GM12878 (cell line): ENCODE measurements around the gene FDX1. TPM values are rescaled to one million over a fixed set of nuclear protein-coding genes. Genes with fewer than 3 reads are reported as not detected.

ENCODE experiments used
- ATAC-seq: fragments of 200-7000 bp; cut with Tn5 transposase; 3 replicates; pipeline ENCODE4 v1.9.1; 2020; ENCODE audit warnings: mild to moderate bottlenecking, moderate library complexity
- BruUV-seq: library from RNA; stranded (reverse); fragments of 400-500 nt; replicated peaks from 2 replicates; lab custom pipeline; 2021; lab: Mats Ljungman, UMichigan
- CTCF ChIA-PET: fragments of 300-600 bp; sonication (Branson Sonifier 250); formaldehyde crosslinking; extraction: SDS; loops from one replicate; lab custom pipeline; 2021; ENCODE audit warnings: inconsistent platforms; lab: Yijun Ruan, JAX
- POLR2A ChIA-PET: fragments of 350-600 bp; formaldehyde crosslinking; extraction: SDS; loops from one replicate; lab custom pipeline; 2021; ENCODE audit warnings: inconsistent platforms; lab: Charles Lee
- RAD21 ChIA-PET: fragments of 300-600 bp; sonication (Branson Sonifier 250); formaldehyde crosslinking; loops from one replicate; lab custom pipeline; 2023; ENCODE audit warnings: antibody characterized with exemption; ENCODE audit not compliant: unreplicated experiment; lab: Charles Lee
- SMC1A ChIA-PET: fragments of 300-600 bp; sonication (Branson Sonifier 250); formaldehyde crosslinking; loops from one replicate; lab custom pipeline; 2023; ENCODE audit not compliant: unreplicated experiment, uncharacterized antibody; lab: Charles Lee
- DNase-seq: peaks from one replicate; pipeline ENCODE4 v3.0.0-alpha.2; 2011; ENCODE audit warnings: low read depth, low spot score
- FAIRE-seq: peaks from 3 replicates; lab custom pipeline; 2011; peaks lifted over from hg19 to GRCh38; lab: Jason Lieb, UNC
- H2AFZ ChIP-seq: 2 replicates; pipeline ENCODE4 v1.6.0; 2011; ENCODE audit warnings: low read depth, low read length, control low read depth; ENCODE audit not compliant: control insufficient read depth
- H3K27ac ChIP-seq: 2 replicates; pipeline ENCODE4 v1.5.1; 2011; ENCODE audit warnings: control low read depth; ENCODE audit not compliant: control insufficient read depth, insufficient read depth
- H3K27me3 ChIP-seq, 2 experiments: replicated peaks in 1 of 2; 2 replicates each; pipeline versions ENCODE4 v1.6.0 to v1.6.1; 2011; ENCODE audit warnings: low read length in 1 of 2; ENCODE audit not compliant: control insufficient read depth in 2 of 2, insufficient read depth in 2 of 2
- H3K36me3 ChIP-seq, 2 experiments: 2 replicates each; pipeline ENCODE4 v1.5.1; 2011; ENCODE audit warnings: low read length in 1 of 2; ENCODE audit not compliant: control insufficient read depth in 2 of 2, insufficient read depth in 2 of 2
- H3K4me1 ChIP-seq: 2 replicates; pipeline ENCODE4 v1.6.1; 2011; ENCODE audit warnings: mild to moderate bottlenecking, low read length, moderate library complexity, mixed read lengths; ENCODE audit not compliant: control insufficient read depth, insufficient read depth
- H3K4me2 ChIP-seq: 2 replicates; pipeline ENCODE4 v1.6.0; 2011; ENCODE audit warnings: control low read depth; ENCODE audit not compliant: control insufficient read depth, insufficient read depth
- H3K4me3 ChIP-seq: fragments of 200-600 bp; sonication (generic); 2 replicates; pipeline ENCODE4 v1.5.1; 2016
- H3K79me2 ChIP-seq: 2 replicates; pipeline ENCODE4 v1.6.0; 2011; ENCODE audit warnings: low read length; ENCODE audit not compliant: control insufficient read depth, insufficient read depth
- H3K9ac ChIP-seq: 2 replicates; pipeline ENCODE4 v1.8.0; 2011; ENCODE audit warnings: low read length, control low read depth, mixed read lengths; ENCODE audit not compliant: control insufficient read depth, insufficient read depth
- H3K9me3 ChIP-seq: replicated peaks from 3 replicates; pipeline ENCODE4 v1.5.1; 2011; ENCODE audit warnings: mild to moderate bottlenecking, low read length; ENCODE audit not compliant: control insufficient read depth, insufficient read depth
- H4K20me1 ChIP-seq: 2 replicates; pipeline ENCODE4 v1.6.0; 2011; ENCODE audit not compliant: control insufficient read depth, insufficient read depth
- BACH1 ChIP-seq: fragments of 450-650 bp; IDR thresholded peaks from 2 replicates; pipeline ENCODE4 v1.6.1; 2017; ENCODE audit warnings: mild to moderate bottlenecking, borderline replicate concordance
- CBFB ChIP-seq: IDR thresholded peaks from 2 replicates; pipeline ENCODE4 v1.6.1; 2016; ENCODE audit warnings: antibody characterized with exemption, low read depth
- CBX5 ChIP-seq: sonication (generic); IDR thresholded peaks from 2 replicates; pipeline ENCODE4 v1.6.1; 2016; ENCODE audit warnings: low read depth, moderate library complexity, mild to moderate bottlenecking, inconsistent platforms
- EGR1 ChIP-seq, 2 experiments: IDR thresholded peaks; 1 replicate in 1 of 2; 2 replicates in 1 of 2; pipeline ENCODE4 v1.6.1; 2011 to 2012; ENCODE audit warnings: low read depth in 2 of 2, low read length in 2 of 2, borderline replicate concordance in 1 of 2, mild to moderate bottlenecking in 1 of 2, moderate library complexity in 1 of 2
- GATAD2B ChIP-seq: fragments of 450-650 bp; conservative IDR thresholded peaks from 2 replicates; pipeline ENCODE4 v1.6.1; 2017; ENCODE audit warnings: low read depth, mild to moderate bottlenecking, moderate library complexity
- HDAC6 ChIP-seq: fragments of 200-600 bp; sonication (generic); IDR thresholded peaks from one replicate; pipeline ENCODE4 v1.8.0; 2017; ENCODE audit warnings: antibody characterized with exemption; ENCODE audit not compliant: unreplicated experiment
- IKZF2 ChIP-seq, 2 experiments: fragments of 450-650 bp; IDR thresholded peaks; 2 replicates each; pipeline ENCODE4 v1.6.1; 2017; ENCODE audit warnings: mild to moderate bottlenecking in 2 of 2, moderate library complexity in 2 of 2
- MYC ChIP-seq: IDR thresholded peaks from 2 replicates; pipeline ENCODE4 v1.6.1; 2011; ENCODE audit warnings: mild to moderate bottlenecking, low read length, moderate library complexity, inconsistent platforms; ENCODE audit not compliant: insufficient read depth, insufficient replicate concordance, insufficient read length, severe bottlenecking
- NBN ChIP-seq: fragments of 450-650 bp; IDR thresholded peaks from 2 replicates; pipeline ENCODE4 v1.6.1; 2016
- PAX5 ChIP-seq: IDR thresholded peaks from 2 replicates; pipeline ENCODE4 v1.6.1; 2011; ENCODE audit warnings: low read depth, low read length, borderline replicate concordance
- POLR2AphosphoS5 ChIP-seq: IDR thresholded peaks from 2 replicates; pipeline ENCODE4 v1.6.1; 2011; ENCODE audit warnings: mild to moderate bottlenecking, low read length, inconsistent platforms
- RBBP5 ChIP-seq: fragments of 200-600 bp; sonication (generic); conservative IDR thresholded peaks from 2 replicates; pipeline ENCODE4 v1.6.1; 2016
- RFX5 ChIP-seq: IDR thresholded peaks from 2 replicates; pipeline ENCODE4 v1.6.1; 2011; ENCODE audit warnings: low read depth, low read length, improper control_type of control experiment
- SMC3 ChIP-seq: IDR thresholded peaks from 2 replicates; pipeline ENCODE4 v1.6.1; 2011; ENCODE audit warnings: low read length, improper control_type of control experiment, borderline replicate concordance
- SPI1 ChIP-seq: IDR thresholded peaks from 2 replicates; pipeline ENCODE4 v1.6.1; 2011; ENCODE audit warnings: low read depth, mild to moderate bottlenecking, low read length, moderate library complexity, borderline replicate concordance; ENCODE audit not compliant: insufficient read depth
- TBL1XR1 ChIP-seq: IDR thresholded peaks from 2 replicates; pipeline ENCODE4 v1.6.1; 2012; ENCODE audit warnings: low read depth, low read length, improper control_type of control experiment
- TCF12 ChIP-seq: IDR thresholded peaks from 2 replicates; pipeline ENCODE4 v1.6.1; 2011; ENCODE audit warnings: low read depth, mild to moderate bottlenecking, low read length
- TCF3 ChIP-seq: IDR thresholded peaks from 2 replicates; pipeline ENCODE4 v1.6.1; 2012; ENCODE audit warnings: low read depth, mild to moderate bottlenecking, low read length, borderline replicate concordance; ENCODE audit not compliant: insufficient read depth
- YBX1 ChIP-seq: fragments of 450-650 bp; IDR thresholded peaks from 2 replicates; pipeline ENCODE4 v1.6.1; 2016; ENCODE audit warnings: antibody characterized with exemption
- ZNF217 ChIP-seq: fragments of 450-650 bp; IDR thresholded peaks from 2 replicates; pipeline ENCODE4 v1.6.1; 2017; ENCODE audit warnings: antibody characterized with exemption, mild to moderate bottlenecking
- ZNF622 ChIP-seq: fragments of 450-650 bp; IDR thresholded peaks from 2 replicates; pipeline ENCODE4 v1.6.1; 2017; ENCODE audit warnings: mild to moderate bottlenecking, inconsistent platforms
- WGBS: methylation state at CpG from one replicate; pipeline ENCODE4 v1.1.6; 2016; ENCODE audit warnings: low lambda C conversion rate; ENCODE audit not compliant: insufficient replicate concordance, insufficient coverage; ENCODE audit errors: missing lambda C conversion rate; 5-methylcytosine and 5-hydroxymethylcytosine counted together
- in situ Hi-C: fragments of 300-500 bp; cut with MboI; formaldehyde crosslinking; loops from 9 replicates; pipeline ENCODE4 v1.14.3; 2018; ENCODE audit warnings: mixed read lengths
- intact Hi-C: fragments of 100-400 bp; cut with micrococcal nuclease; formaldehyde crosslinking; loops from one replicate; pipeline ENCODE4 v1.14.2; 2022; ENCODE audit not compliant: unreplicated experiment
- polyA plus RNA-seq, 11 experiments: library from polyadenylated mRNA; depleted of rRNA in 4 of 11; unstranded in 6 of 11; stranded (reverse) in 5 of 11; fragments of >200 nt; fragmentation: Nextera tagmentation in 4 of 11; fragmentation: Illumina TruSeq in 1 of 11; extraction: Ambion mirVana in 4 of 11; extraction: Trizol in 1 of 11; gene quantifications; 1 replicate in 1 of 11; 2 replicates in 10 of 11; pipeline versions ENCODE4 v1.2.1 to v1.2.3, GENCODE V29; 2011 to 2016; ENCODE audit warnings: inconsistent platforms in 2 of 11, missing spikeins in 2 of 11, low read depth in 1 of 11
- total RNA-seq, 4 experiments: library from RNA; depleted of rRNA in 3 of 4; stranded (reverse); fragments of >200 nt in 3 of 4; fragmentation: Illumina TruSeq in 1 of 4; extraction: Trizol in 1 of 4; gene quantifications; 2 replicates each; pipeline versions ENCODE4 v1.2.1 to v1.2.3, GENCODE V29; 2013 to 2021
- TF ChIP-seq, protein P1 (sequence below): fragments of 450-650 bp; IDR thresholded peaks from 2 replicates; pipeline ENCODE4 v1.6.1; 2017; ENCODE audit warnings: mild to moderate bottlenecking, low read depth, inconsistent platforms; ENCODE audit not compliant: poor library complexity, severe bottlenecking

Gene FDX1
- total and polyA plus RNA-seq, 10 of the 15 experiments (the other 5 are each of a cell fraction or from before 2014, with no cell fraction given): 3.9 to 20.3 (median 8.1) TPM

DNA sequence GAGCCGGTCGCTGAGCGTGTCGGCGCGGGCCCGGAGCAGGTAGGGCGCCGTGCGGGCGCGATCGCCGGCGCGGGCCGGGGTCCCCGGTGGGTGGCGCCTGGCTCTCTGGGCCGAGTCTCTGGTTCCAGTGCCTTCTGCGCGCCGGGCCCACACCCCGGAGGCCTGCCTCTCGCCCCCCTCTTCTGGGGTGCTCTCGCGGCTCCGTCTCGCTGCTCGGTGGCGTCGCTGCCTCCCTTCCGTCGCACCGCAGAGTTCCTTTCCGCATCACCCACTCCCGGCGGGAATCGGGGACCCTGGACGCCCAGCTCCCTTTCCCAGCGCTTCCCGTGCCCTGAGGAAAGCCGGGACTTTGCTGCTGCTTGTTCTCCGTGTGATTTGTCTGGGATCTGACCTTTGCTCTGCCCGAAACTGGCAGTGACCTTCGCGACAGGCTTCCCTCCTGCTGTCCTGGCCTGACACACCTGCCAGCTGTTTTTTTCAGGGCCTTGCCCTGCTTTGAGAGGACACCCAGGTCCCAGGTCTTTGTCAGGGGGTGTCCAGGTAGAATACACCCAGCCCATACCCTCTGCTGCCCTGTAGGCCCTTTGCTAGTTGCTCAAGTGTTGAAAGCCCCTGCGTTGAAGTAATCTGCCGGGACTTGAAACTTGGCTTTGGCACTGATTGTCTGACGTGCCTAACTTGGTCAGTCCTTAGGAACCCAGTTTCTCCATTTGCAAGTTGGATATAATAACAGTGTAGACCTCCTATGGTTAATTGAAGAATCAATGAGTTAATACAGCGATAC, 711 bp downstream of the FDX1 start:
- H3K79me2 ChIP-seq: peaks cover 32% of the 10 kb centered on the region
- H3K27me3 ChIP-seq: no peaks in the 10 kb centered on the region
- H3K4me3 ChIP-seq: peak overlapping the region; percentile 67
- peak overlapping the region; percentile 86 for H2AFZ ChIP-seq
- peak overlapping the region; percentile 47 for H3K27ac ChIP-seq
- peak; percentile 8 for DNase-seq
- ChIA-PET POLR2A (interaction anchor here (0.6 kb wide), 1 partner anchor 57 kb away, joined by 3 read pairs; no protein-coding TSS in a partner anchor), RAD21 (interaction anchor here (0.8 to 3.5 kb wide), 10 partner anchors 15 to 484 kb away, joined by 3 to 42 read pairs (median 4); no protein-coding TSS in a partner anchor), SMC1A (interaction anchor here (0.6 to 7.2 kb wide), 8 partner anchors 15 to 987 kb away, joined by 3 to 113 read pairs (median 6); no protein-coding TSS in a partner anchor), CTCF (interaction anchor here (0.8 to 8.8 kb wide), 14 partner anchors 14 to 560 kb away, joined by 3 to 178 read pairs (median 5); no protein-coding TSS in a partner anchor)
- peak overlapping the region; percentile 84 for H3K9ac ChIP-seq
- TSS peak; percentile 64 for BruUV-seq
- FAIRE-seq: no peak
- H3K36me3 ChIP-seq: no peaks in the 10 kb centered on the region
- H3K4me2 ChIP-seq: peak overlapping the region; percentile 96
- peaks cover 17% of the 10 kb centered on the region for H3K4me1 ChIP-seq
- in situ Hi-C loops: loop anchor here (5.0 kb wide), 1 partner anchor 228 kb away; no protein-coding TSS in a partner anchor
- ATAC-seq: peak; percentile 48
- intact Hi-C loops: loop anchor here (10.0 kb wide), 3 partner anchors 136 to 994 kb away; partner anchors contain the start of genes RDX and ZC3H12C
- WGBS: 2% methylated on average over 42 of the region's 51 CpGs
- peaks cover 3% of the 10 kb centered on the region for H4K20me1 ChIP-seq
- no peaks in the 10 kb centered on the region for H3K9me3 ChIP-seq
- TF ChIP-seq BACH1: peak; percentile 7
- 0 out of 2 replicates have a peak, but pooled peaks have one; percentile 1 for TF ChIP-seq TCF3
- TF ChIP-seq ZNF217: 0 out of 2 replicates have a peak, but pooled peaks have one; percentile 14
- TF ChIP-seq POLR2AphosphoS5: no peak
- no peak for TF ChIP-seq CBFB
- TF ChIP-seq TCF12: no peak
- no peak for TF ChIP-seq NBN
- TF ChIP-seq PAX5: no peak
- TF ChIP-seq CBX5: no peak
- no peak for TF ChIP-seq SPI1
- no peak for TF ChIP-seq RFX5
- TF ChIP-seq GATAD2B: peak; percentile 96
- TF ChIP-seq, protein P1, sequence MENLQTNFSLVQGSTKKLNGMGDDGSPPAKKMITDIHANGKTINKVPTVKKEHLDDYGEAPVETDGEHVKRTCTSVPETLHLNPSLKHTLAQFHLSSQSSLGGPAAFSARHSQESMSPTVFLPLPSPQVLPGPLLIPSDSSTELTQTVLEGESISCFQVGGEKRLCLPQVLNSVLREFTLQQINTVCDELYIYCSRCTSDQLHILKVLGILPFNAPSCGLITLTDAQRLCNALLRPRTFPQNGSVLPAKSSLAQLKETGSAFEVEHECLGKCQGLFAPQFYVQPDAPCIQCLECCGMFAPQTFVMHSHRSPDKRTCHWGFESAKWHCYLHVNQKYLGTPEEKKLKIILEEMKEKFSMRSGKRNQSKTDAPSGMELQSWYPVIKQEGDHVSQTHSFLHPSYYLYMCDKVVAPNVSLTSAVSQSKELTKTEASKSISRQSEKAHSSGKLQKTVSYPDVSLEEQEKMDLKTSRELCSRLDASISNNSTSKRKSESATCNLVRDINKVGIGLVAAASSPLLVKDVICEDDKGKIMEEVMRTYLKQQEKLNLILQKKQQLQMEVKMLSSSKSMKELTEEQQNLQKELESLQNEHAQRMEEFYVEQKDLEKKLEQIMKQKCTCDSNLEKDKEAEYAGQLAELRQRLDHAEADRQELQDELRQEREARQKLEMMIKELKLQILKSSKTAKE: no peak
- no peak for TF ChIP-seq ZNF622
- TF ChIP-seq IKZF2 (IDR thresholded peaks at IDR 0.05): peak; percentile 33 to 43; a peak in 2 of 4 replicates
- no peak for TF ChIP-seq HDAC6
- TF ChIP-seq RBBP5: no peak
- TF ChIP-seq SMC3: no peak
- no peak for TF ChIP-seq TBL1XR1
- no peak for TF ChIP-seq YBX1
- TF ChIP-seq EGR1 (IDR thresholded peaks at IDR 0.05; ENCODE audit: borderline replicate concordance in 1 of 2, low read depth in 2 of 2, low read length in 2 of 2): no peak
- TF ChIP-seq MYC: peak; percentile 7
